ENCODE data around the gene MYH11.

GRCh38 chr16:15778204-15778743, 78.6 kb downstream of the MYH11 start:
- TF ChIP-seq EZH2 (IDR thresholded peaks at IDR 0.05) (no peak), POLR2AphosphoS5 (IDR thresholded peaks at IDR 0.05; ENCODE audit: borderline replicate concordance, low read depth, low read length) (no peak)
